Neutrophil (primary cell): ENCODE measurements around the gene MEGF6.

Source experiments
- H3K27ac ChIP-seq: fragments of 200-600 bp; sonication (generic); 2 replicates; pipeline ENCODE4 v1.5.1; 2016; ENCODE audit warnings: mild to moderate bottlenecking, moderate library complexity
- H3K27me3 ChIP-seq: fragments of 200-600 bp; sonication (generic); 2 replicates; pipeline ENCODE4 v1.6.0; 2016; ENCODE audit warnings: mild to moderate bottlenecking
- H3K36me3 ChIP-seq: fragments of 200-600 bp; sonication (generic); 2 replicates; pipeline ENCODE4 v1.5.1; 2017
- H3K4me1 ChIP-seq, 2 experiments: fragments of 200-600 bp in 1 of 2; sonication (generic) in 1 of 2; 1 replicate in 1 of 2; 2 replicates in 1 of 2; pipeline versions ENCODE4 v1.5.1 to v1.6.1; 2013 to 2016; ENCODE audit warnings: low read depth in 1 of 2, low read length in 1 of 2, mild to moderate bottlenecking in 1 of 2, moderate library complexity in 1 of 2; ENCODE audit not compliant: control insufficient read depth in 1 of 2, insufficient read depth in 1 of 2
- H3K4me3 ChIP-seq, 2 experiments: fragments of 200-600 bp in 1 of 2; sonication (generic) in 1 of 2; 1 replicate in 1 of 2; 2 replicates in 1 of 2; pipeline ENCODE4 v1.5.1; 2013 to 2016; ENCODE audit warnings: low read depth in 1 of 2, low read length in 1 of 2, mild to moderate bottlenecking in 1 of 2, moderate library complexity in 1 of 2
- H3K9me3 ChIP-seq: fragments of 200-600 bp; sonication (generic); 2 replicates; pipeline ENCODE4 v1.5.1; 2016
- TF ChIP-seq, protein P1 (sequence below): fragments of 200-600 bp; sonication (generic); IDR thresholded peaks from 2 replicates; pipeline ENCODE4 v1.5.1; 2016; ENCODE audit warnings: antibody characterized with exemption

Gene MEGF6

DNA sequence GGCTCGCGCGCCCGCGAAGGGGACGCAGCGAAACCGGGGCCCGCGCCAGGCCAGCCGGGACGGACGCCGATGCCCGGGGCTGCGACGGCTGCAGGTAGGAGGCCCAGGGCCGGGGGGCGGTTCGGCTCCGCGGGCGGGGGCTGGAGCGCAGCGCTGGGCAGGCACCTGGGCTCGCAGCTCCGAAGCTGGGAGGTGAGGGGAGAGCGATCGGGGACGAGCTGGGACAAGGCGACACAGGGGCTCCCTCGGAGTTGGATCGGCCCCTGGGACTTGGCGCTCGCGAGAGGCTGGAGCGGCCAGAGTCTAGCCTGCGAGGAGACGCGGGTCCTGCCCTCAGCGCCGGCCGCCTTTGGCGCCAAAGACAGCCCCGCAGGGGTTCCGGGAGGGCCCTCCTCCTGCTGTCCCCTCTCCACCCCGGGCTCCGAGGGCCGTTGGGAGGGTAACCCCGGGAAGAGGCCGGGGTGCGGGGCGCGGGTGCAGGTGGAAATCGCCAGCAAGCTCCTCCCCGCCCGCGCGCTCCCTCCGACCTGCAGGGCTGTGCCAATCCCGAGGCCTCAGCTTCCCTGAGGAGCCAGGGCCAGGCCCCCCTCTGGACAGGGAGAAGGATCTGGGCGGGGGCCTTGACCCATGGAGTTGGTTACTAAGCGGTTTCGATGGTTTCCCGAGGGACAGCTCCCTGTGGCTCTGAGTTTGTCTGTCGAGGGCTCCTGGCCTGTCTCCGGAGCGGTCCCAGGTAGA is 41.4 kb upstream of the MEGF6 start:
- Histone ChIP-seq H3K4me3 (peak overlapping the region; percentile 40 to 89), H3K9me3 (no peaks in the 10 kb centered on the region), H3K4me1 (peaks cover 51 to 55% of the 10 kb centered on the region in 2 experiments), H3K27me3 (peaks cover 77% of the 10 kb centered on the region), H3K27ac (no peak overlapping the region), H3K36me3 (no peaks in the 10 kb centered on the region)
- TF ChIP-seq, protein P1, sequence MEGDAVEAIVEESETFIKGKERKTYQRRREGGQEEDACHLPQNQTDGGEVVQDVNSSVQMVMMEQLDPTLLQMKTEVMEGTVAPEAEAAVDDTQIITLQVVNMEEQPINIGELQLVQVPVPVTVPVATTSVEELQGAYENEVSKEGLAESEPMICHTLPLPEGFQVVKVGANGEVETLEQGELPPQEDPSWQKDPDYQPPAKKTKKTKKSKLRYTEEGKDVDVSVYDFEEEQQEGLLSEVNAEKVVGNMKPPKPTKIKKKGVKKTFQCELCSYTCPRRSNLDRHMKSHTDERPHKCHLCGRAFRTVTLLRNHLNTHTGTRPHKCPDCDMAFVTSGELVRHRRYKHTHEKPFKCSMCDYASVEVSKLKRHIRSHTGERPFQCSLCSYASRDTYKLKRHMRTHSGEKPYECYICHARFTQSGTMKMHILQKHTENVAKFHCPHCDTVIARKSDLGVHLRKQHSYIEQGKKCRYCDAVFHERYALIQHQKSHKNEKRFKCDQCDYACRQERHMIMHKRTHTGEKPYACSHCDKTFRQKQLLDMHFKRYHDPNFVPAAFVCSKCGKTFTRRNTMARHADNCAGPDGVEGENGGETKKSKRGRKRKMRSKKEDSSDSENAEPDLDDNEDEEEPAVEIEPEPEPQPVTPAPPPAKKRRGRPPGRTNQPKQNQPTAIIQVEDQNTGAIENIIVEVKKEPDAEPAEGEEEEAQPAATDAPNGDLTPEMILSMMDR = no peak

DNA sequence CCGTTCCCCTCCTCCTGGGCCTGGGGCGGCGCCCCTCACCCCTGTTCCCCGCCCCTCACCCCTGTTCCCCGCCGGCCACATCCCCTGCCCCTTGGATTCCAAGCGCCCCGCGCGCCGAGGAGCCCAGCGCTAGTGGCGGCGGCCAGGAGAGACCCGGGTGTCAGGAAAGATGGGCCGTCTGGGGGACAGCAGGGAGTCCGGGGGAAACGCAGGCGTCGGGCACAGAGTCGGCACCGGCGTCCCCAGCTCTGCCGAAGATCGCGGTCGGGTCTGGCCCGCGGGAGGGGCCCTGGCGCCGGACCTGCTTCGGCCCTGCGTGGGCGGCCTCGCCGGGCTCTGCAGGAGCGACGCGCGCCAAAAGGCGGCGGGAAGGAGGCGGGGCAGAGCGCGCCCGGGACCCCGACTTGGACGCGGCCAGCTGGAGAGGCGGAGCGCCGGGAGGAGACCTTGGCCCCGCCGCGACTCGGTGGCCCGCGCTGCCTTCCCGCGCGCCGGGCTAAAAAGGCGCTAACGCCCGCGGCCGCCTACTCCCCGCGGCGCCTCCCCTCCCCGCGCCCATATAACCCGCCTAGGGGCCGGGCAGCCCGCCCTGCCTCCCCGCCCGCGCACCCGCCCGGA is 40.7 kb upstream of the MEGF6 start, which contains the start of gene TP73:
Gene TP73 (plus strand): TSS at position 587 of the 618 bp plus-strand sequence. CDS start 29,850 bp downstream, outside the sequence.
- H3K4me3 ChIP-seq = peak within 1 kb of the TSS; percentile 40 to 89
- peaks cover 71% of the 10 kb centered on the region for H3K27me3 ChIP-seq
- H3K27ac ChIP-seq = no peak within 1 kb of the TSS
- peaks cover 58 to 62% of the 10 kb centered on the region in 2 experiments for H3K4me1 ChIP-seq
- no peaks in the 10 kb centered on the region for H3K9me3 ChIP-seq
- H3K36me3 ChIP-seq = no peaks in the 10 kb centered on the region
- TF ChIP-seq, protein P1 = no peak

DNA sequence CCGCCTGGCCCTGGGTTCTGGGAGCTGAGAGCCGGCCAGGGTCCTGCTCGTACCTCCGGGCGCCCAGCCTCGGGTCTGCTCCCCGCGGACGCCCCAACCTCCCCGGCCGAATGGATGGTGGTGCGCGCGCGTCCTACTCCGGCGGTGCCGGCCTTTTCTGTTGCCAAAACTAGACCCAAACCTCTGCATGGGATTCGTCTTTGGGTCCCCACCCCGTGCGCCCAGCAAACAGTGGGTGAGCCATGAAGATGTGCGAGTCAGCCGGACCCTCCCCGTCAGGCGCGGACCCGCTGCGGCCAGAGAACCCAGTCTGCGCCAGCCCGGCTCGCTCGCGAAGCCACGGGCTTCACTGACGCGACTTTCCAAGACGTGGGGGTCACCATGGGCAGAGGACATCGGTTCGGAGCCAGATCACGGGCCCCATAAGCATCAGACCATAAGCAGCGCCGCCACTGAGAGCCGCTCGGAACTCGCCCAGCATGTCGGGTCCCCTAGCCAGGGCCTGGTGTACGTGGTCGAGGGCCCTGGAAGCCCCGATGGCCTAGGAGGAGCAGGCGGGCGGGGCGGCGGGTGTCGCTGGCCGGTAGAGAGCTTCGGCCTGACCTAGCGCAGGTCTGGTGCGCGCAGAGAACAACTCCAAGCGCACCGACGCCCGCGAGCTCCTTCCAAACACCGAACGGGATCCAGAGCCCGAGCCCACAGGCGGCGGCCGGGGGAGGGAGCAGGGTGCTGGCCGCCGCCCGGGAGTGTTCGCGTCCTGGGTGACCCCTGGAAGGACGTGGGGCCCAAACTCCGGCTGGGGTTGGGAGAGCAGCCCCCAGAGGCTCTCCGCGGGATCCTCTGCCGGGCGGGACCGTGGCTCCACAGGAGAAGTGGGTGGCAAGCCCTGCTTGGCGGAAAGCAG is 40.0 kb upstream of the MEGF6 start:
- peaks cover 8% of the 10 kb centered on the region for H3K36me3 ChIP-seq
- H3K9me3 ChIP-seq = no peaks in the 10 kb centered on the region
- H3K4me3 ChIP-seq = peak overlapping the region; percentile 10 to 89
- no peak overlapping the region for H3K27ac ChIP-seq
- TF ChIP-seq, protein P1 = no peak
- H3K4me1 ChIP-seq = peaks cover 65 to 70% of the 10 kb centered on the region in 2 experiments
- H3K27me3 ChIP-seq = peaks cover 63% of the 10 kb centered on the region

- Histone ChIP-seq H3K27ac (peak overlapping the region; percentile 66), H3K9me3 (no peaks in the 10 kb centered on the region), H3K36me3 (peaks cover 16% of the 10 kb centered on the region), H3K27me3 (peaks cover 55% of the 10 kb centered on the region), H3K4me1 (peaks cover 70 to 77% of the 10 kb centered on the region in 2 experiments), H3K4me3 (peak overlapping the region; percentile 89)
- TF ChIP-seq, protein P1 = no peak
These were observed 39.1 kb upstream of the MEGF6 start for GRCh38 chr1:3650248-3651025.
